Upper lobe of left lung (tissue), 4 donors: ENCODE results near the gene ERFL.

Experiments
- CTCF ChIP-seq, 6 experiments: fragments of 450-650 bp in 4 of 6; fragments of 200-600 bp in 2 of 6; sonication (generic) in 2 of 6; IDR thresholded peaks; one replicate each; pipeline ENCODE4 v1.5.1; 2016 to 2019; ENCODE audit warnings: antibody characterized with exemption in 6 of 6
- POLR2A ChIP-seq, 4 donors: fragments of 450-650 bp; IDR thresholded peaks; one replicate each; pipeline ENCODE4 v1.5.1; 2016 to 2017; ENCODE audit warnings: antibody characterized with exemption in 4 of 4, mild to moderate bottlenecking in 2 of 4

DNA sequence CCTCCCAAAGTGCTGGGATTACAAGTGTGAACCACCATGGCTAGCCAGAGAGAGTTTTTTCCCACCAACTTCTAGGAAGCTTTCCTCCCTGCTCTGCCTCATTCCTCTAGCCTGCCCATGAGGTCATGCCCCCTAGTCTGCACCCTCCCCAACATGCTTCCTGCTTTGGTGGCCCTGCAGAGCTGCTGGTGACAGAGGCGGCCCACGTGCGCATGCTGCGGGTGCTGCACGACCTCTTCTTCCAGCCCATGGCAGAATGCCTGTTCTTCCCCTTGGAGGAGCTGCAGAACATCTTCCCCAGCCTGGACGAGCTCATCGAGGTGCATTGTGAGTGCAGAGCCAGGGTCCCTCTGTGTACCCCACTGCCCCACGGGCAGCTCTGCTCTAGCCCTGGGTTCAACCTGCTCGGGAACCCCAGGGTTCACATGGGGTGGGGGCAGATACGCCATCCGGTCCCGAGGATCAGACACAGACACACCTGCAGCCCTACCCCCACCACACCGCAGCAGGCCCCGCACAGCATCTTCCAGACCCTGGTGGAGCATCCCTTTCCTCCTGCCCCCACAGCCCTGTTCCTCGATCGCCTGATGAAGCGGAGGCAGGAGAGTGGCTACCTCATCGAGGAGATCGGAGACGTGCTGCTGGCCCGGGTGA lies 26.4 kb downstream of the ERFL start:
- TF ChIP-seq CTCF (IDR thresholded peaks at IDR 0.05), result no peak
- no peak for TF ChIP-seq POLR2A (IDR thresholded peaks at IDR 0.05)
